ENCODE data around the gene PEX5.
A peak's percentile ranks its signal among the peaks of the same experiment; 100 is the strongest.
"Not testable (repeated sequence)": the region's sequence is repeated elsewhere in the genome, so short reads cannot be mapped to it uniquely, and the experiment has no call there.

Gene PEX5

DNA sequence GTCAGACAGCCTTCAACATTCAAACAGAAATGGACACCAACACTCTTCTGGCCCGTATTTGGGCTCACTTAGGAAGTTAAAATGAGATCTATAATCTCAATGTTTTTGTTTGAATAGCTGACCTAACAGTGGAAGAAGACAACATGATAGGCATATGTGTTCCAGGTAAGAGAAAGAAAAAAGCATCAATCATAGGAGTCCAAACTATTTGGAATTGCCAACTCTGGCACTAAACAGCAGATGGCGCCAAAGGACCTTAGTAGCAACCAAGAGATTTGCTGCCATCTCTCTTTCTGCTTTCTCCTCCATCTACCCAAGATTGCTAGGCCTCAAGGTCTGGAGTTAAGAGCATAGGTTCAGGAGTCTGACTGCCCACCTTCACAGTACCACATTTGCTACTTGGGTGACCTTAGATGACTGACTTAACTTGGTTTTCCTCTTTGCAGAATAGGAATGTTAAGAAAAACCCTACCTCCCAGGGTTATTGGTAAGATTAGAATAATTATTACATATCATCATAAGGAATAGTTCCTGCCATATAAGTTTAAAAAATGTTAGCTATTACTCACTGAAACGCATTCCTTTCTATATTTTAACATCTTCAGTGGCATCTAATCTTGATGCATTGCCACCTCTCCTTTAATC is 30.2 kb downstream of the PEX5 start:
- peak; percentile 70 for ATAC-seq
- Mint-ChIP-seq H3K9me3 (no peaks in the 10 kb centered on the region), H3K4me3 (no peak overlapping the region)

DNA sequence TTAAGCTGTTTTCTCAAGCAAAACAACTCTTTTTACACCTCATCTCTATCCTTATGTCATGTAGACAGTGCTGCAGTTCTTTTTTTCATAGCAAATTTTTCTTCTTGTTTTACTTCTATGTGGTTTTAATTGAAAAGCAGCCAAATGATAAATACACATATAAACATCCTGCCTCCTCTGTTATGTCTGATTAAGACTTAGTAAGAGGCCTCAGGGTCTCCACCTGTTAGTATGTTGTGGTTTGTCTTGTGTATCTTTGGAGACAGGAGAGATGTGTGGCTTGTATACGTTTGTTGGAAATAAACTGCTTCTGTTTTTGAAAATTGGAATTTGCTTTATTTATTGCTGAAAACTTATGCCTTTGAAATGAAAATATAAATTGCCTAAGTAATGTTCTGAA is 32.0 kb downstream of the PEX5 start:
- ATAC-seq (no peak), DNase-seq (ENCODE audit: low spot score in 2 of 2) (no peak)
- no peak overlapping the region for H3K27ac Mint-ChIP-seq
- H3K36me3 Mint-ChIP-seq, result no peaks in the 10 kb centered on the region
- no peak overlapping the region for H3K4me3 Mint-ChIP-seq
- no peaks in the 10 kb centered on the region for H3K9me3 Mint-ChIP-seq
- H3K4me1 Mint-ChIP-seq, result no peaks in the 10 kb centered on the region

More for the DNA sequence above, 30.2 kb downstream of the PEX5 start:
- H3K36me3 Mint-ChIP-seq, result no peaks in the 10 kb centered on the region
- no peak overlapping the region for H3K27ac Mint-ChIP-seq
- peak; percentile 49 to 78 for DNase-seq (ENCODE audit: low spot score in 2 of 2)
- H3K4me1 Mint-ChIP-seq, result no peaks in the 10 kb centered on the region

DNA sequence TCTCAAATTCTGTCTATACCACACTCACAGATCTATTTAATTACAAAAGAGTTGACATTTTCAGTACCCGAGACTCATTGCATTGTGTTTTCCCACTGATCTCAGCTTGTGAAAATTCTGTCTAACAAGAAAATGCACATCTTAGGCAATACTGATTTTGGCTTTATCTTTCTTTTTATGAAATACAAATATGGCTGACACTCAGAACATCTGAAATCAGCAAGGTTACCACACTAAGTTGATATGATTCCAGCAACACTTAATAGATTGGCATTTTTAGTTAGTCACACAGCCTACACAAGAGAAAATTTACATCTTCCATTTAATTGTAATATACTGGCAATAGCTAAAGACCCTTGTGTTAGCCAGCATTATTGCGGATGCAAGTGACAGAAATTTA is 40.3 kb downstream of the PEX5 start:
- ATAC-seq (no peak), DNase-seq (ENCODE audit: low spot score in 2 of 2) (no peak)
- Mint-ChIP-seq H3K4me1 (no peaks in the 10 kb centered on the region), H3K27ac (no peak overlapping the region), H3K4me3 (no peak overlapping the region), H3K9me3 (no peaks in the 10 kb centered on the region), H3K36me3 (no peaks in the 10 kb centered on the region)

DNA sequence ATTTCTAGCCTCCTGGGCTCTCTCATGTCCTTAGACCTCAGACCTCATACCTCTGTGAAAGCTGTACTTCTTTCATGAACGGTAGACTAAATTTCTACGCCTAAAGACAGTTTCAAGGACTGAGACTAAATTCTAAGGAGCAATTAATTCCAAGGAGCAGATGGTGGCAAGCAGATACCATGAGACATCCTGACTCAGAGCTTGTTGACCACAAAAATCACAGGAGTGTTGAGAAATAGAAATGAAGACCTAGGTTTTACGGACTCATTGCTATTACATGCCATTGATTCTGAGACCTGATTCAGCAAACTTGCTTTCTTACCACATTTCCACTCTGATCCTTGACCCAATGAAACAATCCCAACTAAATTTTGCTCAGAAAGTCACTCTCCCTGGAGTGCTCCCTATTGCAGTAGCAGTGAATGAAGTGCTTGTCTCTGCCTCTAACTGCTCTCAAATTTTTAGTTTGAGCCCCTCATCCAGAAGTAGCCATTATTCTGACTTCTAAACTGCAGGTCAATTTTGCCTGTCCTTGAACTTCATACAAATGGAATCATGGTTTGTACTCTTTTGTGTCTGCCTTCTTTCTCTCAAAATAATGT is 52.0 kb downstream of the PEX5 start:
- Mint-ChIP-seq H3K4me1 (no peaks in the 10 kb centered on the region), H3K27ac (no peak overlapping the region), H3K36me3 (no peaks in the 10 kb centered on the region), H3K4me3 (no peak overlapping the region), H3K9me3 (peaks cover 3% of the 10 kb centered on the region)
- no peak for DNase-seq (ENCODE audit: low spot score in 2 of 2)
- ATAC-seq, result no peak

DNA sequence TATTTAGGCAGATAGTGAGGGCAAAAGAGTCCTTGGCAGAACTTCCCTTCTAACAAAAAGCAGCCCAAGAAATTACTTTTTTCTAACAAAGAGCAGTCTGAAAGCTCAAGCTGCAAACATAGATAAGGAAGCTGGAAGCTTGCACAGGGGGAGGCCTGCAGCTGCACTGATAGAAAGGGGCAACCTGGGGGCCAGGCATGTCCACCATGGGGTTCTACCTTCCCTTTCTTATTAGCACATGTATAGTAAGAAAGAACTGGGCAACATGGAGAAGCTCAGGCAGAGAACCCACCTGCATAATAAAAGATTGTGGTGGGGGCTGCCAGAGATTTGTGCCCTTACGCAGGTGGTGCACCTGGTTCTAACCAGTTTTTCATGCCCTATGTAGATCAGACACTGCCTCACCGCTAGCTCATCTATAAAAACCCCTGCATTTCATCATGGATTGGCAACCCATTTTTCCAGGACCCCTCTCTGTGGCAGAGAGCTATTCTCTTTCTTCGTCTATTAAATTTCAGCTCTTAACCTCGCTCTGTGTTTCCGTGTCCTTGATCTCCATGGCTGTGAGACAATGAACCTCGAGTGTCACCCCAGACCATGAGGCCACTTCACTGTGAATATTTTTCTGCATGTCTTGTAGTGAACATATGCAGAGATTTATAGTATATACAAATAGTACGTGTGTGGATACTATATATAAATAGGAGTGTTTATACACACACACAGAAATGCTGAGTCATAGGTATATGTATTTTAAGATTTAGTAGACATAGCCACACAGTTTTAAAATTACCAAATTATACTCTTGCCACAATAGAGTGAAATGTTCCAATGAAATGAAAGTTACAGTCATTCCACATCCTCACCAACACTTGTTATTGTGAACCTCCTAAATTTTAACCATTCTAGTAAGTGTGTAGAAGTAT is 53.0 kb downstream of the PEX5 start:
- H3K9me3 Mint-ChIP-seq, result peaks cover 3% of the 10 kb centered on the region
- no peak overlapping the region for H3K27ac Mint-ChIP-seq
- no peaks in the 10 kb centered on the region for H3K4me1 Mint-ChIP-seq
- ATAC-seq (no peak), DNase-seq (ENCODE audit: low spot score in 2 of 2) (no peak)
- no peaks in the 10 kb centered on the region for H3K36me3 Mint-ChIP-seq
- H3K4me3 Mint-ChIP-seq, result no peak overlapping the region

DNA sequence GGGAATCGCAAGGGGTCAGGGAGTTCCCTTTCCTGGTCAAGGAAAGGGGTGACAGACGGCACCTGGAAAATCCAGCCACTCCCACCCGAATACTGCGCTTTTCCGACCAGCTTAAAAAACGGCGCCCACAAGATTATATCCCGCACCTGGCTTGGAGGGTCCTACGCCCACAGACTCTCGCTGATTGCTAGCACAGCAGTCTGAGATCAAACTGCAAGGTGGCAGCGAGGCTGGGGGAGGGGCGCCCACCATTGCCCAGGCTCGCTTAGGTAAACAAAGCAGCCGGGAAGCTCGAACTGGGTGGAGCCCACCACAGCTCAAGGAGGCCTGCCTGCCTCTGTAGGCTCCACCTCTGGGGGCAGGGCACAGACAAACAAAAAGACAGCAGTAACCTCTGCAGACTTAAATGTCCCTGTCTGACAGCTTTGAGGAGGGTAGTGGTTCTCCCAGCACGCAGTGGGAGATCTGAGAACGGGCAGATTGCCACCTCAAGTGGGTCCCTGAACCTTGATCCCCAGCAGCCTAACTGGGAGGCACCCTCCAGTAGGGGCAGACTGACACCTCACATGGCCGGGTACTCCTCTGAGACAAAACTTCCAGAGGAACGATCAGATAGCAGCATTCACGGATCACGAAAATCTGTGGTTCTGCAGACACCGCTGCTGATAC is 62.0 kb downstream of the PEX5 start:
- H3K27ac Mint-ChIP-seq; DNase-seq (ENCODE audit: low spot score in 2 of 2); H3K4me1 Mint-ChIP-seq; H3K9me3 Mint-ChIP-seq; H3K4me3 Mint-ChIP-seq; H3K36me3 Mint-ChIP-seq; ATAC-seq: not testable (repeated sequence)

DNA sequence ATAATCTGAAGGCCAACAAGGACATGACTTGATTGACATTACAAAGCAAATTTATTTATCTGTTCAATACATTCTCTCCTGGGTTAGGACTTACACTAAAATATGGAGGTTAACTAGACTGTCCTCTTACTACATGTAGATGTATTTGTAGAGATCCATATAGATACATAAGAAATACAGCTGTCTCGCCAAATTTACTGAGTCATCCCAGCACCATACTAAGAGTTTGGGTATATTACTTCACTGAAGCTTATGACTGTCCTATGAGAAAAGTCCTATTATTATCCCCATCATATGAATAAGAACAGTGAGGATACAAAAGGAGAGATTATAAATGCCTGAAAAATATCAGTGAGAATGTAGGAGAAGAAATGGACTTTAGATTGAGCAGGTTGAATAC is 69.6 kb downstream of the PEX5 start:
- ATAC-seq (no peak), DNase-seq (ENCODE audit: low spot score in 2 of 2) (no peak)
- H3K4me1 Mint-ChIP-seq, result no peaks in the 10 kb centered on the region

More for the DNA sequence above, 69.6 kb downstream of the PEX5 start:
- Mint-ChIP-seq H3K27ac (no peak overlapping the region), H3K36me3 (no peaks in the 10 kb centered on the region), H3K9me3 (no peaks in the 10 kb centered on the region), H3K4me3 (no peak overlapping the region)

Measured in stimulated activated effector memory CD8-positive, alpha-beta T cell treated with anti-CD3 and anti-CD28 coated beads, Interleukin-12 subunit alpha, Interleukin-12 subunit beta, amount 100 ng/mL, for 72 hours (primary cell).